Right ventricle myocardium superior (tissue), 1 donor: ENCODE results near the gene GPC5. TPM values are rescaled to one million over a fixed set of nuclear protein-coding genes. Genes with fewer than 3 reads are reported as not detected.
"Not testable (repeated sequence)": the region's sequence is repeated elsewhere in the genome, so short reads cannot be mapped to it uniquely, and the experiment has no call there.

ENCODE experiments used
- ATAC-seq: fragments of 200-7000 bp; cut with Tn5 transposase; one replicate; pipeline ENCODE4 v1.9.1; 2020; ENCODE audit warnings: mild to moderate bottlenecking; ENCODE audit not compliant: poor library complexity
- DNase-seq: peaks from one replicate; pipeline ENCODE4 v3.0.0-alpha.2; 2020
- intact Hi-C: fragments of 100-400 bp; cut with DNase I; formaldehyde crosslinking; loops from one replicate; pipeline ENCODE4 v1.11.2; 2022
- total RNA-seq: library from RNA; stranded (reverse); fragmentation: NEBNext Ultra II Directional; extraction: Animal tissue kit (Norgen Biotek cat#: 25700); gene quantifications from one replicate; pipeline ENCODE4 v1.2.1, GENCODE V29; 2021
- donor health status: DM: no; HTN: yes; CAD: no; lungs with severe emphysema.

The GPC5 gene
- total RNA-seq, 1 donor from 2014 or later = 1.4 TPM

GRCh38 chr13:92621985-92622384 is 1223.6 kb downstream of the GPC5 start:
- no peak for DNase-seq
- intact Hi-C loops = no loop called here
- ATAC-seq = no peak

GRCh38 chr13:92622905-92623304 is 1224.5 kb downstream of the GPC5 start:
- ATAC-seq (no peak), DNase-seq (no peak)
- intact Hi-C loops = no loop called here

- DNase-seq = no peak
- ATAC-seq = no peak
- intact Hi-C loops = no loop called here
Measured at GRCh38 chr13:92626274-92626673, 1227.9 kb downstream of the GPC5 start.

GRCh38 chr13:92640936-92641335 is 1242.5 kb downstream of the GPC5 start:
- DNase-seq (no peak), ATAC-seq (no peak)
- intact Hi-C loops = no loop called here

GRCh38 chr13:92649140-92649813 is 1250.9 kb downstream of the GPC5 start:
- ATAC-seq (no peak), DNase-seq (no peak)
- intact Hi-C loops = no loop called here

- intact Hi-C loops = no loop called here
- no peak for ATAC-seq
Measured at GRCh38 chr13:92656103-92656502, 1257.7 kb downstream of the GPC5 start.

GRCh38 chr13:92656648-92657047 is 1258.2 kb downstream of the GPC5 start:
- DNase-seq (no peak), ATAC-seq (no peak)
- intact Hi-C loops = no loop called here

More at GRCh38 chr13:92656103-92656502, 1257.7 kb downstream of the GPC5 start:
- no peak for DNase-seq

GRCh38 chr13:92657565-92657964 is 1259.1 kb downstream of the GPC5 start:
- no peak for DNase-seq
- intact Hi-C loops = no loop called here
- no peak for ATAC-seq

- ATAC-seq (no peak), DNase-seq (no peak)
- intact Hi-C loops = no loop called here
Measured at GRCh38 chr13:92658293-92658692, 1259.9 kb downstream of the GPC5 start.

GRCh38 chr13:92661406-92661805 is 1263.0 kb downstream of the GPC5 start:
- DNase-seq (no peak), ATAC-seq (no peak)
- intact Hi-C loops = no loop called here

- ATAC-seq (no peak), DNase-seq (no peak)
- intact Hi-C loops = no loop called here
Measured at GRCh38 chr13:92668157-92668556, 1269.7 kb downstream of the GPC5 start.

- DNase-seq (no peak), ATAC-seq (no peak)
- intact Hi-C loops = no loop called here
Measured at GRCh38 chr13:92670096-92670495, 1271.7 kb downstream of the GPC5 start.

- DNase-seq = no peak
- ATAC-seq = peak; percentile 79
- intact Hi-C loops = no loop called here
Measured at GRCh38 chr13:92671821-92672220, 1273.4 kb downstream of the GPC5 start.

GRCh38 chr13:92676246-92676645 is 1277.8 kb downstream of the GPC5 start:
- DNase-seq = no peak
- no peak for ATAC-seq
- intact Hi-C loops = no loop called here

- DNase-seq (peak; percentile 45), ATAC-seq (peak; percentile 91)
- intact Hi-C loops = no loop called here
Measured at GRCh38 chr13:92677571-92677970, 1279.2 kb downstream of the GPC5 start.

GRCh38 chr13:92679602-92680001 is 1281.2 kb downstream of the GPC5 start:
- intact Hi-C loops = no loop called here
- no peak for ATAC-seq

GRCh38 chr13:92681239-92681638 is 1282.8 kb downstream of the GPC5 start:
- DNase-seq = no peak
- intact Hi-C loops = no loop called here
- ATAC-seq = no peak

More at GRCh38 chr13:92679602-92680001, 1281.2 kb downstream of the GPC5 start:
- DNase-seq = no peak

- DNase-seq = no peak
Measured at GRCh38 chr13:92682832-92683517, 1284.6 kb downstream of the GPC5 start.

GRCh38 chr13:92694047-92694446 is 1295.6 kb downstream of the GPC5 start:
- DNase-seq = no peak
- intact Hi-C loops = no loop called here

More at GRCh38 chr13:92682832-92683517, 1284.6 kb downstream of the GPC5 start:
- ATAC-seq = peak; percentile 87
- intact Hi-C loops = no loop called here

GRCh38 chr13:92695827-92696226 is 1297.4 kb downstream of the GPC5 start:
- intact Hi-C loops, DNase-seq: not testable (repeated sequence)

More at GRCh38 chr13:92694047-92694446, 1295.6 kb downstream of the GPC5 start:
- no peak for ATAC-seq

More at GRCh38 chr13:92695827-92696226, 1297.4 kb downstream of the GPC5 start:
- ATAC-seq = not testable (repeated sequence)
